ENCODE data around the gene KRTAP5-5. TPM values are rescaled to one million over a fixed set of nuclear protein-coding genes. Genes with fewer than 3 reads are reported as not detected.

The KRTAP5-5 gene
- total and polyA plus RNA-seq, 2 of the 13 experiments (the other 11 are each of a cell fraction or from before 2014, with no cell fraction given): not detected

DNA sequence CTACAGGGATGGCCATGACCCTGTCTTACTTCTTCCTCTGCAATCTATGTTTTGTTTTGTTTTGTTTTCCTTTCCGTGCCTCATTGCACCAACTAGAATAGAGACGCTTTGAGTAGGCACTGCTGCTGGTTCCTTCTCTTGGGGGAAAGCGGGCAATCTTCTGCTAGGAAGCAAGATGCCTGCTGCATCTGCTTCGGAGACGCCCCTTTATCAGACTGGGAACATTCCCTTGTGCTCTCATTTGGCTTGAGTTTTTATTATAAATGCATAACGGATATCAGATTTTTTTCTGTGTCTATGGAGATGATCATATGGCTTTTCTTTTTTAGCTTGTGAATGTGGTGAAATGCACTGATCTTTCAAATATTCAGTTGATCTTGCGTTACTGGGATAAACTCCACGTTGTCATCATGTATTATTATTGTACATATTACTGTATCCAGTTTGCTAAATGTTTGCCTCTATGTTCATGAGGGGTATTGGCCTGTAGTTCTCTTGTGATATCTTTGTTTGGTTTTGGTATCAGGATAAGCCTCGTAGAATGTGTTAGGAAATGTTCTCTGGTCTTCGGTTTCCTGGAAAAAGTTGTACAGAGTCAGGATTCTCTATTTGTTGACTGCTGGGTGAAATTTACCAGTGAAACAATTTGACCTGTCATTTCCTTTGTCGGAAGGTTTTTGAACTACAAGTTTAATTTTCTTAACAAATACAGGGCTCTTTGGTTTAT lies 44.0 kb downstream of the KRTAP5-5 start (continued):
- TF ChIP-seq FOXP1 (IDR thresholded peaks at IDR 0.05): peak; percentile 43; the same call in 1 of the 2 replicates
- TF ChIP-seq FOXP1 (CRISPR knock-in tag; IDR thresholded peaks at IDR 0.05): peak; percentile 63
- TF ChIP-seq RARG (CRISPR knock-in tag; IDR thresholded peaks at IDR 0.05; ENCODE audit: low read depth): no peak
- no peak for TF ChIP-seq NFIB (CRISPR knock-in tag; IDR thresholded peaks at IDR 0.05; ENCODE audit: borderline replicate concordance)
- 0 out of 2 replicates have a peak, but pooled peaks have one; percentile 8 for TF ChIP-seq SMAD3 (CRISPR knock-in tag; IDR thresholded peaks at IDR 0.05)
- TF ChIP-seq HNF4G (IDR thresholded peaks at IDR 0.05; ENCODE audit: borderline replicate concordance, low read depth, low read length): peak; percentile 51; the same call in 1 of the 2 replicates
- no peak for TF ChIP-seq HNF4G (CRISPR knock-in tag; IDR thresholded peaks at IDR 0.05; ENCODE audit: borderline replicate concordance, low read depth)
- no peak for TF ChIP-seq RBM39 (IDR thresholded peaks at IDR 0.05; ENCODE audit: low read depth, low read length, poor library complexity, severe bottlenecking)
- no peak for TF ChIP-seq ARNT (IDR thresholded peaks at IDR 0.05)
- TF ChIP-seq, protein P1, sequence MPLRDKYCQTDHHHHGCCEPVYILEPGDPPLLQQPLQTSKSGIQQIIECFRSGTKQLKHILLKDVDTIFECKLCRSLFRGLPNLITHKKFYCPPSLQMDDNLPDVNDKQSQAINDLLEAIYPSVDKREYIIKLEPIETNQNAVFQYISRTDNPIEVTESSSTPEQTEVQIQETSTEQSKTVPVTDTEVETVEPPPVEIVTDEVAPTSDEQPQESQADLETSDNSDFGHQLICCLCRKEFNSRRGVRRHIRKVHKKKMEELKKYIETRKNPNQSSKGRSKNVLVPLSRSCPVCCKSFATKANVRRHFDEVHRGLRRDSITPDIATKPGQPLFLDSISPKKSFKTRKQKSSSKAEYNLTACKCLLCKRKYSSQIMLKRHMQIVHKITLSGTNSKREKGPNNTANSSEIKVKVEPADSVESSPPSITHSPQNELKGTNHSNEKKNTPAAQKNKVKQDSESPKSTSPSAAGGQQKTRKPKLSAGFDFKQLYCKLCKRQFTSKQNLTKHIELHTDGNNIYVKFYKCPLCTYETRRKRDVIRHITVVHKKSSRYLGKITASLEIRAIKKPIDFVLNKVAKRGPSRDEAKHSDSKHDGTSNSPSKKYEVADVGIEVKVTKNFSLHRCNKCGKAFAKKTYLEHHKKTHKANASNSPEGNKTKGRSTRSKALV (CRISPR knock-in tag; IDR thresholded peaks at IDR 0.05): 0 out of 2 replicates have a peak, but pooled peaks have one; percentile 47
- TF ChIP-seq CREM (IDR thresholded peaks at IDR 0.05): peak; percentile 95
- TF ChIP-seq CREM (CRISPR knock-in tag; IDR thresholded peaks at IDR 0.05): no peak
- TF ChIP-seq, protein P2, sequence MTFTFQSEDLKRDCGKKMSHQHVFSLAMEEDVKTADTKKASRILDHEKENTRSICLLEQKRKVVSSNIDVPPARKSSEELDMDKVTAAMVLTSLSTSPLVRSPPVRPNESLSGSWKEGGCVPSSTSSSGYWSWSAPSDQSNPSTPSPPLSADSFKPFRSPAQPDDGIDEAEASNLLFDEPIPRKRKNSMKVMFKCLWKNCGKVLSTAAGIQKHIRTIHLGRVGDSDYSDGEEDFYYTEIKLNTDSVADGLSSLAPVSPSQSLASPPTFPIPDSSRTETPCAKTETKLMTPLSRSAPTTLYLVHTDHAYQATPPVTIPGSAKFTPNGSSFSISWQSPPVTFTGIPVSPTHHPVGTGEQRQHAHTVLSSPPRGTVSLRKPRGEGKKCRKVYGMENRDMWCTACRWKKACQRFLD (CRISPR knock-in tag; IDR thresholded peaks at IDR 0.05; ENCODE audit: borderline replicate concordance): no peak
- TF ChIP-seq NRL (CRISPR knock-in tag; IDR thresholded peaks at IDR 0.05; ENCODE audit: borderline replicate concordance): no peak
- TF ChIP-seq, protein P3, sequence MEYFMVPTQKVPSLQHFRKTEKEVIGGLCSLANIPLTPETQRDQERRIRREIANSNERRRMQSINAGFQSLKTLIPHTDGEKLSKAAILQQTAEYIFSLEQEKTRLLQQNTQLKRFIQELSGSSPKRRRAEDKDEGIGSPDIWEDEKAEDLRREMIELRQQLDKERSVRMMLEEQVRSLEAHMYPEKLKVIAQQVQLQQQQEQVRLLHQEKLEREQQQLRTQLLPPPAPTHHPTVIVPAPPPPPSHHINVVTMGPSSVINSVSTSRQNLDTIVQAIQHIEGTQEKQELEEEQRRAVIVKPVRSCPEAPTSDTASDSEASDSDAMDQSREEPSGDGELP (IDR thresholded peaks at IDR 0.05; ENCODE audit: borderline replicate concordance, low read depth): no peak
- peak; percentile 93 for TF ChIP-seq BCL6 (CRISPR knock-in tag; IDR thresholded peaks at IDR 0.05)
- TF ChIP-seq NFE2 (CRISPR knock-in tag; IDR thresholded peaks at IDR 0.05): no peak
- TF ChIP-seq JARID2 (CRISPR knock-in tag; IDR thresholded peaks at IDR 0.05; ENCODE audit: insufficient replicate concordance): no peak
- TF ChIP-seq, protein P4, sequence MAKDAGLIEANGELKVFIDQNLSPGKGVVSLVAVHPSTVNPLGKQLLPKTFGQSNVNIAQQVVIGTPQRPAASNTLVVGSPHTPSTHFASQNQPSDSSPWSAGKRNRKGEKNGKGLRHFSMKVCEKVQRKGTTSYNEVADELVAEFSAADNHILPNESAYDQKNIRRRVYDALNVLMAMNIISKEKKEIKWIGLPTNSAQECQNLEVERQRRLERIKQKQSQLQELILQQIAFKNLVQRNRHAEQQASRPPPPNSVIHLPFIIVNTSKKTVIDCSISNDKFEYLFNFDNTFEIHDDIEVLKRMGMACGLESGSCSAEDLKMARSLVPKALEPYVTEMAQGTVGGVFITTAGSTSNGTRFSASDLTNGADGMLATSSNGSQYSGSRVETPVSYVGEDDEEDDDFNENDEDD (CRISPR knock-in tag; IDR thresholded peaks at IDR 0.05; ENCODE audit: borderline replicate concordance): no peak
- TF ChIP-seq ZSCAN29 (CRISPR knock-in tag; conservative IDR thresholded peaks at IDR 0.05): no peak
- TF ChIP-seq ZNF766 (CRISPR knock-in tag; IDR thresholded peaks at IDR 0.05; ENCODE audit: borderline replicate concordance): no peak
- no peak for TF ChIP-seq ZNF367 (CRISPR knock-in tag; IDR thresholded peaks at IDR 0.05; ENCODE audit: borderline replicate concordance)
